Parietal lobe (tissue), 1 donor: Measurements from ENCODE around the gene SALL3. TPM values are rescaled to one million over a fixed set of nuclear protein-coding genes. Genes with fewer than 3 reads are reported as not detected.

ENCODE experiments used
- total RNA-seq: library from RNA; depleted of rRNA; stranded (reverse); fragments of >200 nt; gene quantifications from one replicate; pipeline ENCODE4 v1.2.3, GENCODE V29; 2014

SALL3 gene
- 17.2 TPM for total RNA-seq

GRCh38 chr18:78979730-78980278, at the start of gene SALL3:
SALL3 (plus strand) TSS chr18:78979818; CDS start chr18:78980275, 457 bp downstream.

Other genes with a start within 250 kb of the SALL3 start
- 91.1 TPM for gene ATP9B, start 89.6 kb downstream of the SALL3 start, total RNA-seq